HEK293T (cell line): ENCODE measurements around the gene DIP2A.

ENCODE experiments used
- ELF4 ChIP-seq: fragments of 450-650 bp; IDR thresholded peaks from 2 replicates; pipeline ENCODE4 v1.6.1; 2017; ENCODE audit warnings: antibody characterized with exemption
- FOXK2 ChIP-seq: fragments of 450-650 bp; IDR thresholded peaks from 2 replicates; pipeline ENCODE4 v1.6.1; 2016; ENCODE audit warnings: mild to moderate bottlenecking
- NFRKB ChIP-seq: fragments of 450-650 bp; IDR thresholded peaks from 2 replicates; pipeline ENCODE4 v1.6.1; 2016; ENCODE audit warnings: mild to moderate bottlenecking, moderate library complexity
- SUZ12 ChIP-seq: fragments of 450-650 bp; IDR thresholded peaks from 2 replicates; pipeline ENCODE4 v1.6.1; 2016; ENCODE audit warnings: mild to moderate bottlenecking

DNA sequence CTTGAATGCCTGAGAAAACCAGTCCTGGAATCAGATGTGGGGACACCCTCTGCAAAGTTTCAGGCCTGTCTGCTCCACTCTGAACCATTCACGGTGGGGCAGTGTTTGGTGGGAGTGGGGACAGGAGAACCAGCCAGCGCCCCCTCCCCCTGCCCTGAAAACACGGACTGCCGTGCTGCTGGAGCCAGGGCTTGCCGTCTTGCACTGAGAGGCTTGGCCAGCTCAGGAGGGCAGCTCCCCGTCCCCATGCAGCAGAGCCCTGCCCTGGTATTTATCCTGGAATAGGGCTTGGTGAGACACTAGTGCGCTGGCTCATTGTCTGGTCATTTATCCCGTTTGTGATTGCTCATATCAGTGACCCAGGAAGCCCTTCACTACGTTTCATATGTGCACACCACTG lies 142.3 kb downstream of the DIP2A start:
- TF ChIP-seq SUZ12 (no peak), FOXK2 (no peak), NFRKB (no peak), ELF4 (no peak)
